ENCODE results near the gene PIK3IP1.
A peak's percentile ranks its signal among the peaks of the same experiment; 100 is the strongest.

Gene PIK3IP1, protein sequence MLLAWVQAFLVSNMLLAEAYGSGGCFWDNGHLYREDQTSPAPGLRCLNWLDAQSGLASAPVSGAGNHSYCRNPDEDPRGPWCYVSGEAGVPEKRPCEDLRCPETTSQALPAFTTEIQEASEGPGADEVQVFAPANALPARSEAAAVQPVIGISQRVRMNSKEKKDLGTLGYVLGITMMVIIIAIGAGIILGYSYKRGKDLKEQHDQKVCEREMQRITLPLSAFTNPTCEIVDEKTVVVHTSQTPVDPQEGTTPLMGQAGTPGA

GRCh38 chr22:31292236-31292989 lies at the start of gene PIK3IP1:
Gene PIK3IP1 (minus strand): TSS chr22:31292488. CDS start chr22:31292344, 144 bp downstream.
- peak; percentile 86 for DNase-seq (ENCODE audit: low read depth)
- TF ChIP-seq, protein P1, sequence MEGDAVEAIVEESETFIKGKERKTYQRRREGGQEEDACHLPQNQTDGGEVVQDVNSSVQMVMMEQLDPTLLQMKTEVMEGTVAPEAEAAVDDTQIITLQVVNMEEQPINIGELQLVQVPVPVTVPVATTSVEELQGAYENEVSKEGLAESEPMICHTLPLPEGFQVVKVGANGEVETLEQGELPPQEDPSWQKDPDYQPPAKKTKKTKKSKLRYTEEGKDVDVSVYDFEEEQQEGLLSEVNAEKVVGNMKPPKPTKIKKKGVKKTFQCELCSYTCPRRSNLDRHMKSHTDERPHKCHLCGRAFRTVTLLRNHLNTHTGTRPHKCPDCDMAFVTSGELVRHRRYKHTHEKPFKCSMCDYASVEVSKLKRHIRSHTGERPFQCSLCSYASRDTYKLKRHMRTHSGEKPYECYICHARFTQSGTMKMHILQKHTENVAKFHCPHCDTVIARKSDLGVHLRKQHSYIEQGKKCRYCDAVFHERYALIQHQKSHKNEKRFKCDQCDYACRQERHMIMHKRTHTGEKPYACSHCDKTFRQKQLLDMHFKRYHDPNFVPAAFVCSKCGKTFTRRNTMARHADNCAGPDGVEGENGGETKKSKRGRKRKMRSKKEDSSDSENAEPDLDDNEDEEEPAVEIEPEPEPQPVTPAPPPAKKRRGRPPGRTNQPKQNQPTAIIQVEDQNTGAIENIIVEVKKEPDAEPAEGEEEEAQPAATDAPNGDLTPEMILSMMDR (conservative IDR thresholded peaks at IDR 0.05; ENCODE audit: low read depth, low read length), result peak; percentile 62
- peak within 1 kb of the TSS; percentile 93 for H3K4me3 ChIP-seq (ENCODE audit: low read length)

- DNase-seq (ENCODE audit: low read depth), result no peak
- H3K4me3 ChIP-seq (ENCODE audit: low read length), result peak overlapping the region; percentile 5
Observed at GRCh38 chr22:31341386-31342088, 49.2 kb upstream of the PIK3IP1 start.

GRCh38 chr22:31340765-31341247 lies 48.5 kb upstream of the PIK3IP1 start:
- TF ChIP-seq, protein P1 (conservative IDR thresholded peaks at IDR 0.05; ENCODE audit: low read depth, low read length), result no peak
- H3K4me3 ChIP-seq (ENCODE audit: low read length), result no peak overlapping the region
- no peak for DNase-seq (ENCODE audit: low read depth)

More at GRCh38 chr22:31341386-31342088, 49.2 kb upstream of the PIK3IP1 start:
- TF ChIP-seq, protein P1 (conservative IDR thresholded peaks at IDR 0.05; ENCODE audit: low read depth, low read length), result no peak

DNA sequence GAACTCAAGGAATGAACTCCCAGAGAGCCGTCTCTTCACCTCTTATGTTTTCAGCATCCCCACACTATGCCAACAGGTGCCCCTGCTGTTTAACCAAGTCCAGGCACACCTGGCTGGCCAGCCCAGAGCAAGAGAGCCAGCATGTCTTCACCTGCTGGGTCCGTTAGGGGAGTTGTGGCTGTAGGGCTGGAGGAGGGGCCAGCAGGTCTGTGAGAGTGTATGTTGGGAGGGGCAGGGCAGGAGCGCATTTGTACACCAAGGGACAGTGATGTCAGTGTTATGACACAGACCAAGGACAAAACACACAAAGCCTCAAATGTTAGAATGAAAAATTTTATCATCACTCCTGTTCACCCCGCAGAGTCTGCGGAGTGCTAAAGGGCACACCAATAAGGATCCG lies 48.1 kb upstream of the PIK3IP1 start:
- H3K4me3 ChIP-seq (ENCODE audit: low read length), result no peak overlapping the region
- no peak for DNase-seq (ENCODE audit: low read depth)
- TF ChIP-seq, protein P1 (conservative IDR thresholded peaks at IDR 0.05; ENCODE audit: low read depth, low read length), result no peak

GRCh38 chr22:31339148-31339832 lies 47.0 kb upstream of the PIK3IP1 start:
- no peak for DNase-seq (ENCODE audit: low read depth)
- no peak overlapping the region for H3K4me3 ChIP-seq (ENCODE audit: low read length)
- TF ChIP-seq, protein P1 (conservative IDR thresholded peaks at IDR 0.05; ENCODE audit: low read depth, low read length), result no peak

GRCh38 chr22:31337178-31337577 lies 44.9 kb upstream of the PIK3IP1 start:
- H3K4me3 ChIP-seq (ENCODE audit: low read length), result no peak overlapping the region
- DNase-seq (ENCODE audit: low read depth), result no peak

More at GRCh38 chr22:31337178-31337577, 44.9 kb upstream of the PIK3IP1 start:
- TF ChIP-seq, protein P1 (conservative IDR thresholded peaks at IDR 0.05; ENCODE audit: low read depth, low read length), result no peak

All from retinal pigment epithelial cell (primary cell).